Panc1 (cell line): ENCODE measurements around the gene PPM1M. TPM values are rescaled to one million over a fixed set of nuclear protein-coding genes. Genes with fewer than 3 reads are reported as not detected.

ENCODE experiments used
- ATAC-seq: fragments of 200-7000 bp; cut with Tn5 transposase; 2 replicates; pipeline ENCODE4 v1.9.1; 2020; ENCODE audit warnings: mild to moderate bottlenecking, moderate library complexity
- BruUV-seq: library from RNA; stranded (reverse); fragments of 400-500 nt; replicated peaks from 2 replicates; lab custom pipeline; 2021; lab: Mats Ljungman, UMichigan
- CTCF ChIA-PET: fragments of 300-600 bp; sonication (Branson Sonifier 250); formaldehyde crosslinking; loops from one replicate; lab custom pipeline; 2022; ENCODE audit warnings: antibody characterized with exemption; lab: Charles Lee
- POLR2A ChIA-PET: fragments of 300-600 bp; sonication (Branson Sonifier 250); formaldehyde crosslinking; loops from one replicate; lab custom pipeline; 2022; ENCODE audit warnings: antibody characterized with exemption; lab: Charles Lee
- DNase-seq: peaks from one replicate; pipeline ENCODE4 v3.0.0-alpha.2; 2010; ENCODE audit warnings: low read depth, low spot score
- H3K27ac ChIP-seq: 2 replicates; pipeline ENCODE4 v1.5.1; 2011; ENCODE audit warnings: mild to moderate bottlenecking, low read length, inconsistent platforms
- H3K27me3 ChIP-seq: fragments of 200-500 bp; sonication (Bioruptor generic); 2 replicates; pipeline ENCODE4 v1.6.0; 2014; ENCODE audit warnings: low read length, inconsistent platforms; ENCODE audit not compliant: control insufficient read depth, insufficient read depth
- H3K36me3 ChIP-seq: fragments of 200-500 bp; sonication (Bioruptor generic); 2 replicates; pipeline ENCODE4 v1.5.1; 2014; ENCODE audit warnings: inconsistent platforms, mild to moderate bottlenecking, low read length, moderate library complexity; ENCODE audit not compliant: control insufficient read depth, insufficient read depth
- H3K4me1 ChIP-seq: 2 replicates; pipeline ENCODE4 v1.5.1; 2011; ENCODE audit warnings: inconsistent platforms, mild to moderate bottlenecking, low read length, moderate library complexity; ENCODE audit not compliant: control insufficient read depth, insufficient read depth
- H3K4me3 ChIP-seq, 2 experiments: 2 replicates each; pipeline ENCODE4 v1.5.1; 2011 to 2012; ENCODE audit warnings: low read depth in 2 of 2, low read length in 2 of 2, mild to moderate bottlenecking in 2 of 2, inconsistent platforms in 1 of 2, moderate library complexity in 1 of 2
- H3K9me3 ChIP-seq: fragments of 200-500 bp; sonication (Bioruptor generic); 2 replicates; pipeline ENCODE4 v1.5.1; 2014; ENCODE audit warnings: low read depth, mild to moderate bottlenecking, inconsistent platforms, low read length, moderate library complexity; ENCODE audit not compliant: control insufficient read depth, insufficient read depth
- POLR2AphosphoS5 ChIP-seq: IDR thresholded peaks from 2 replicates; pipeline ENCODE4 v1.6.1; 2012; ENCODE audit warnings: mild to moderate bottlenecking, low read depth, low read length, moderate library complexity
- SIN3A ChIP-seq: IDR thresholded peaks from 2 replicates; pipeline ENCODE4 v1.6.1; 2012; ENCODE audit warnings: low read depth, mild to moderate bottlenecking, low read length, moderate library complexity, borderline replicate concordance; ENCODE audit not compliant: insufficient read depth
- TCF7L2 ChIP-seq: IDR thresholded peaks from 2 replicates; pipeline ENCODE4 v1.6.1; 2011; ENCODE audit warnings: mild to moderate bottlenecking, low read depth, low read length, inconsistent platforms
- in situ Hi-C: cut with HindIII; loops from 2 replicates; pipeline ENCODE4 v1.10.0; 2016; ENCODE audit warnings: low sequenced_read_pairs, low pct_unique_long_range_greater_than_20kb
- intact Hi-C: fragments of 100-400 bp; cut with micrococcal nuclease; formaldehyde crosslinking; loops from one replicate; pipeline ENCODE4 v1.10.0; 2022; ENCODE audit not compliant: unreplicated experiment
- total RNA-seq: library from RNA; stranded (reverse); gene quantifications from one replicate; pipeline ENCODE4 v1.2.1, GENCODE V29; 2021; ENCODE audit not compliant: unreplicated experiment
- TF ChIP-seq, protein P1 (sequence below): fragments of 450-650 bp; IDR thresholded peaks from 2 replicates; pipeline ENCODE4 v1.5.1; 2017; ENCODE audit warnings: mild to moderate bottlenecking
- TF ChIP-seq, protein P2 (sequence below), 2 experiments: IDR thresholded peaks; 2 replicates each; pipeline ENCODE4 v1.6.1; 2011 to 2012; ENCODE audit warnings: low read depth in 2 of 2, control low read depth in 1 of 2, low read length in 1 of 2, mild to moderate bottlenecking in 1 of 2, moderate library complexity in 1 of 2; ENCODE audit not compliant: insufficient read depth in 1 of 2

PPM1M gene
- total RNA-seq, 1 experiment from 2014 or later, result 9.7 TPM

- Histone ChIP-seq H3K4me3 (peak overlapping the region; percentile 80 to 86), H3K27ac (peak overlapping the region; percentile 83), H3K9me3 (no peaks in the 10 kb centered on the region), H3K4me1 (peaks cover 25% of the 10 kb centered on the region), H3K36me3 (peaks cover 7% of the 10 kb centered on the region; the same call in 1 of the 2 replicates), H3K27me3 (no peaks in the 10 kb centered on the region)
- ChIA-PET CTCF (no interaction called here), POLR2A (interaction anchor here (0.7 kb wide), 1 partner anchor 114 kb away, joined by 9 read pairs; no protein-coding TSS in a partner anchor)
- intact Hi-C loops, result loop anchor here (10.0 kb wide), 1 partner anchor 97 kb away; no protein-coding TSS in a partner anchor
- TF ChIP-seq SIN3A (no peak), TCF7L2 (no peak)
- TF ChIP-seq, protein P1, sequence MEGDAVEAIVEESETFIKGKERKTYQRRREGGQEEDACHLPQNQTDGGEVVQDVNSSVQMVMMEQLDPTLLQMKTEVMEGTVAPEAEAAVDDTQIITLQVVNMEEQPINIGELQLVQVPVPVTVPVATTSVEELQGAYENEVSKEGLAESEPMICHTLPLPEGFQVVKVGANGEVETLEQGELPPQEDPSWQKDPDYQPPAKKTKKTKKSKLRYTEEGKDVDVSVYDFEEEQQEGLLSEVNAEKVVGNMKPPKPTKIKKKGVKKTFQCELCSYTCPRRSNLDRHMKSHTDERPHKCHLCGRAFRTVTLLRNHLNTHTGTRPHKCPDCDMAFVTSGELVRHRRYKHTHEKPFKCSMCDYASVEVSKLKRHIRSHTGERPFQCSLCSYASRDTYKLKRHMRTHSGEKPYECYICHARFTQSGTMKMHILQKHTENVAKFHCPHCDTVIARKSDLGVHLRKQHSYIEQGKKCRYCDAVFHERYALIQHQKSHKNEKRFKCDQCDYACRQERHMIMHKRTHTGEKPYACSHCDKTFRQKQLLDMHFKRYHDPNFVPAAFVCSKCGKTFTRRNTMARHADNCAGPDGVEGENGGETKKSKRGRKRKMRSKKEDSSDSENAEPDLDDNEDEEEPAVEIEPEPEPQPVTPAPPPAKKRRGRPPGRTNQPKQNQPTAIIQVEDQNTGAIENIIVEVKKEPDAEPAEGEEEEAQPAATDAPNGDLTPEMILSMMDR, result no peak
- DNase-seq, result no peak
- BruUV-seq, result TSS peak; percentile 86
- in situ Hi-C loops, result no loop called here
- ATAC-seq, result peak; percentile 15
These were observed 7.3 kb upstream of the PPM1M start for GRCh38 chr3:52238193-52238760.

GRCh38 chr3:52238761-52239701, 6.5 kb upstream of the PPM1M start, which contains the start of gene TWF2:
TWF2 (minus strand) TSS chr3:52239158; CDS start chr3:52239016, 142 bp downstream.
- H3K27me3 ChIP-seq, result no peaks in the 10 kb centered on the region
- DNase-seq, result no peak
- peak within 1 kb of the TSS; percentile 80 to 86 for H3K4me3 ChIP-seq
- H3K36me3 ChIP-seq, result peaks cover 7% of the 10 kb centered on the region; the same call in 1 of the 2 replicates
- CTCF ChIA-PET, result no interaction called here
- H3K9me3 ChIP-seq, result no peaks in the 10 kb centered on the region
- POLR2A ChIA-PET, result interaction anchor here (0.7 kb wide), 1 partner anchor 113 kb away, joined by 9 read pairs; no protein-coding TSS in a partner anchor
- H3K4me1 ChIP-seq, result peaks cover 25% of the 10 kb centered on the region
- TF ChIP-seq POLR2AphosphoS5 (peak; percentile 58; the same call in 1 of the 2 replicates), SIN3A (no peak)
- TF ChIP-seq, protein P2, sequence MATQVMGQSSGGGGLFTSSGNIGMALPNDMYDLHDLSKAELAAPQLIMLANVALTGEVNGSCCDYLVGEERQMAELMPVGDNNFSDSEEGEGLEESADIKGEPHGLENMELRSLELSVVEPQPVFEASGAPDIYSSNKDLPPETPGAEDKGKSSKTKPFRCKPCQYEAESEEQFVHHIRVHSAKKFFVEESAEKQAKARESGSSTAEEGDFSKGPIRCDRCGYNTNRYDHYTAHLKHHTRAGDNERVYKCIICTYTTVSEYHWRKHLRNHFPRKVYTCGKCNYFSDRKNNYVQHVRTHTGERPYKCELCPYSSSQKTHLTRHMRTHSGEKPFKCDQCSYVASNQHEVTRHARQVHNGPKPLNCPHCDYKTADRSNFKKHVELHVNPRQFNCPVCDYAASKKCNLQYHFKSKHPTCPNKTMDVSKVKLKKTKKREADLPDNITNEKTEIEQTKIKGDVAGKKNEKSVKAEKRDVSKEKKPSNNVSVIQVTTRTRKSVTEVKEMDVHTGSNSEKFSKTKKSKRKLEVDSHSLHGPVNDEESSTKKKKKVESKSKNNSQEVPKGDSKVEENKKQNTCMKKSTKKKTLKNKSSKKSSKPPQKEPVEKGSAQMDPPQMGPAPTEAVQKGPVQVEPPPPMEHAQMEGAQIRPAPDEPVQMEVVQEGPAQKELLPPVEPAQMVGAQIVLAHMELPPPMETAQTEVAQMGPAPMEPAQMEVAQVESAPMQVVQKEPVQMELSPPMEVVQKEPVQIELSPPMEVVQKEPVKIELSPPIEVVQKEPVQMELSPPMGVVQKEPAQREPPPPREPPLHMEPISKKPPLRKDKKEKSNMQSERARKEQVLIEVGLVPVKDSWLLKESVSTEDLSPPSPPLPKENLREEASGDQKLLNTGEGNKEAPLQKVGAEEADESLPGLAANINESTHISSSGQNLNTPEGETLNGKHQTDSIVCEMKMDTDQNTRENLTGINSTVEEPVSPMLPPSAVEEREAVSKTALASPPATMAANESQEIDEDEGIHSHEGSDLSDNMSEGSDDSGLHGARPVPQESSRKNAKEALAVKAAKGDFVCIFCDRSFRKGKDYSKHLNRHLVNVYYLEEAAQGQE (IDR thresholded peaks at IDR 0.05; ENCODE audit: insufficient read depth in 1 of 2, low read depth in 2 of 2, low read length in 1 of 2), result no peak
- BruUV-seq, result TSS peak; percentile 90
- peak within 1 kb of the TSS; percentile 83 for H3K27ac ChIP-seq
- intact Hi-C loops, result loop anchor here (10.0 kb wide), 1 partner anchor 96 kb away; no protein-coding TSS in a partner anchor
- in situ Hi-C loops, result no loop called here
- peak; percentile 88 for ATAC-seq
